ENCODE measurements around the gene GALNS.
A peak's percentile ranks its signal among the peaks of the same experiment; 100 is the strongest.

GALNS gene

GRCh38 chr16:88863426-88863825, 6.7 kb upstream of the GALNS start:
- no peak overlapping the region for H3K4me3 ChIP-seq (ENCODE audit: low read length)
- TF ChIP-seq ZNF274 (IDR thresholded peaks at IDR 0.05; ENCODE audit: low read depth, low read length) = no peak

GRCh38 chr16:88862968-88863367, 6.2 kb upstream of the GALNS start:
- no peak for TF ChIP-seq ZNF274 (IDR thresholded peaks at IDR 0.05; ENCODE audit: low read depth, low read length)
- no peak overlapping the region for H3K4me3 ChIP-seq (ENCODE audit: low read length)

GRCh38 chr16:88861359-88861758, 4.6 kb upstream of the GALNS start:
- H3K4me3 ChIP-seq (ENCODE audit: low read length) = no peak overlapping the region
- TF ChIP-seq ZNF274 (IDR thresholded peaks at IDR 0.05; ENCODE audit: low read depth, low read length) = no peak

- H3K4me3 ChIP-seq (ENCODE audit: low read length) = no peak overlapping the region
- no peak for TF ChIP-seq ZNF274 (IDR thresholded peaks at IDR 0.05; ENCODE audit: low read depth, low read length)
Measured at GRCh38 chr16:88859381-88860091, 2.8 kb upstream of the GALNS start.

- TF ChIP-seq ZNF274 (IDR thresholded peaks at IDR 0.05; ENCODE audit: low read depth, low read length) = no peak
- peak overlapping the region; percentile 85 for H3K4me3 ChIP-seq (ENCODE audit: low read length)
Measured at GRCh38 chr16:88857728-88858339, 1.1 kb upstream of the GALNS start.

GRCh38 chr16:88856122-88856827, 472 bp downstream of the GALNS start:
- H3K4me3 ChIP-seq (ENCODE audit: low read length) = peak overlapping the region; percentile 59; the same call in 1 of the 2 replicates
- TF ChIP-seq ZNF274 (IDR thresholded peaks at IDR 0.05; ENCODE audit: low read depth, low read length) = no peak

GRCh38 chr16:88855736-88856121, 1.0 kb downstream of the GALNS start:
- no peak for TF ChIP-seq ZNF274 (IDR thresholded peaks at IDR 0.05; ENCODE audit: low read depth, low read length)

GRCh38 chr16:88855176-88855575, 1.6 kb downstream of the GALNS start:
- no peak for TF ChIP-seq ZNF274 (IDR thresholded peaks at IDR 0.05; ENCODE audit: low read depth, low read length)
- H3K4me3 ChIP-seq (ENCODE audit: low read length) = no peak overlapping the region

More at GRCh38 chr16:88855736-88856121, 1.0 kb downstream of the GALNS start:
- no peak overlapping the region; the same call in 1 of the 2 replicates for H3K4me3 ChIP-seq (ENCODE audit: low read length)

GRCh38 chr16:88854306-88855111, 2.2 kb downstream of the GALNS start:
- H3K4me3 ChIP-seq (ENCODE audit: low read length) = no peak overlapping the region
- TF ChIP-seq ZNF274 (IDR thresholded peaks at IDR 0.05; ENCODE audit: low read depth, low read length) = no peak

GRCh38 chr16:88853325-88853941, 3.3 kb downstream of the GALNS start:
- H3K4me3 ChIP-seq (ENCODE audit: low read length) = no peak overlapping the region
- TF ChIP-seq ZNF274 (IDR thresholded peaks at IDR 0.05; ENCODE audit: low read depth, low read length) = no peak

GRCh38 chr16:88851616-88852015, 5.1 kb downstream of the GALNS start:
- TF ChIP-seq ZNF274 (IDR thresholded peaks at IDR 0.05; ENCODE audit: low read depth, low read length) = no peak
- no peak overlapping the region for H3K4me3 ChIP-seq (ENCODE audit: low read length)

- no peak for TF ChIP-seq ZNF274 (IDR thresholded peaks at IDR 0.05; ENCODE audit: low read depth, low read length)
- no peak overlapping the region for H3K4me3 ChIP-seq (ENCODE audit: low read length)
Measured at GRCh38 chr16:88850531-88851199, 6.1 kb downstream of the GALNS start.

GRCh38 chr16:88848557-88848956, 8.2 kb downstream of the GALNS start:
- no peak overlapping the region for H3K4me3 ChIP-seq (ENCODE audit: low read length)
- no peak for TF ChIP-seq ZNF274 (IDR thresholded peaks at IDR 0.05; ENCODE audit: low read depth, low read length)

Measured in GM08714 (cell line).